Putamen (tissue), 1 donor: ENCODE results near the gene KCNQ2.
"Not testable (repeated sequence)": the region's sequence is repeated elsewhere in the genome, so short reads cannot be mapped to it uniquely, and the experiment has no call there.

Experiments used
- DNase-seq: peaks from one replicate; pipeline ENCODE4 v3.0.0-alpha.2; 2016; ENCODE audit warnings: low spot score

KCNQ2 gene

GRCh38 chr20:63490416-63490815 lies 18.0 kb upstream of the KCNQ2 start:
- DNase-seq, result no peak

- DNase-seq, result no peak
Measured at GRCh38 chr20:63488315-63489251, 16.1 kb upstream of the KCNQ2 start.

GRCh38 chr20:63487781-63488241 lies 15.4 kb upstream of the KCNQ2 start:
- no peak for DNase-seq

- DNase-seq, result no peak
Measured at GRCh38 chr20:63487116-63487764, 14.8 kb upstream of the KCNQ2 start.

GRCh38 chr20:63486300-63486855 lies 13.9 kb upstream of the KCNQ2 start:
- no peak for DNase-seq

- no peak for DNase-seq
Measured at GRCh38 chr20:63484651-63485403, 12.4 kb upstream of the KCNQ2 start.

- no peak for DNase-seq
Measured at GRCh38 chr20:63484236-63484635, 11.8 kb upstream of the KCNQ2 start.

- DNase-seq, result no peak
Measured at GRCh38 chr20:63483834-63484233, 11.4 kb upstream of the KCNQ2 start.

GRCh38 chr20:63482021-63482587 lies 9.6 kb upstream of the KCNQ2 start:
- DNase-seq, result no peak

- no peak for DNase-seq
Measured at GRCh38 chr20:63481503-63481902, 9.0 kb upstream of the KCNQ2 start.

- DNase-seq, result not testable (repeated sequence)
Measured at GRCh38 chr20:63479695-63480419, 7.4 kb upstream of the KCNQ2 start.

- DNase-seq, result no peak
Measured at GRCh38 chr20:63478346-63479302, 6.2 kb upstream of the KCNQ2 start.

- DNase-seq, result no peak
Measured at GRCh38 chr20:63477944-63478343, 5.5 kb upstream of the KCNQ2 start.

- no peak for DNase-seq
Measured at GRCh38 chr20:63477061-63477616, 4.7 kb upstream of the KCNQ2 start.

GRCh38 chr20:63475209-63475608 lies 2.8 kb upstream of the KCNQ2 start:
- no peak for DNase-seq

GRCh38 chr20:63473555-63474449 lies 1.3 kb upstream of the KCNQ2 start:
- DNase-seq, result no peak

GRCh38 chr20:63472862-63473390 lies 471 bp upstream of the KCNQ2 start:
- no peak for DNase-seq

GRCh38 chr20:63471717-63471980 lies 806 bp downstream of the KCNQ2 start:
- no peak for DNase-seq
